SK-N-MC (cell line): Measurements from ENCODE around the gene AP3D1.

Experiments
- EZH2 ChIP-seq: fragments of 200-600 bp; sonication (generic); IDR thresholded peaks from one replicate; pipeline ENCODE4 v1.6.1; 2017; ENCODE audit warnings: antibody characterized with exemption
- POLR2AphosphoS5 ChIP-seq: IDR thresholded peaks from 2 replicates; pipeline ENCODE4 v1.6.1; 2012; ENCODE audit warnings: mild to moderate bottlenecking, low read depth, low read length, borderline replicate concordance

DNA sequence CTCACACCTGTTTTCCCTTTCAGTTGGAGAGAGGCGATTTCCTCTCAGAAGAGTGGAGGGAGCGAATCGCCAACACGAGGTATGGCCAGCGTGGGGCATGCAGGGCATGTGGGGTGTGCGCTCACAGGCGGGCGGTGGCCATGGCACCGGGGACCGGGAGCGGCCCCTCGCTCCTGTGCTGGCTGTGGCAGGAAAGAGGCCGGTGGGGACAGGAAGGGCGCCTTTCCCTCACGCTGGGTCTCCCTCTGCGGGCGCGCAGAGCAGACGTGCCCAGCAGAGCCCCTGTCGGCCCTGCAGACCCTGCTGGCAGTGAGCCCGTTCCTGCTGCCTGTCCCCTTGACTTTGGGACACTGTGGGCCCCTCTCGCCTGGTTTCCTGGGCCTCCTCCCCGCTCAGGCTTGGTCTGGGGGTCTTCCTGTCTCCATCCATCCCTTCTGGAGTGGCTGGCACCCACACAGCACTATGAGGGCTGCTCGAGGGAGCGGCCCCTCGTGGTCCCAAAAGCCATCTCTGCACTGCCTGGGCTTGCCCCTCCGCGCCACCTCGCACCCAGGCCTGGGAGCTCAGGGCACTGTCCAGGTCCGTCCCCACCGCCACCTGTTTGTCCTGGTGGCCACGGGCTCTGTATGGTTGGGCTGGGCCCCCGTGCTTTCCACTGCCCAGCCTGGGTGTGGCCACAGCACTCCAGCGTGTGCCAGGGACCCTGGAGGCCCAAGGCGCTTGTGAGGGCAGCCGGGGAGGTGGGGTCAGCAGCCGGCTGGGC is 48.7 kb upstream of the AP3D1 start:
- TF ChIP-seq POLR2AphosphoS5: no peak
- no peak for TF ChIP-seq EZH2
